Astrocyte of the cerebellum (primary cell): ENCODE data around the gene TMEM229B.

ENCODE experiments used
- DNase-seq: peaks from one replicate; pipeline ENCODE4 v3.0.0-alpha.2; 2011; ENCODE audit warnings: low read depth
- H3K4me3 ChIP-seq: 2 replicates; pipeline ENCODE4 v1.5.1; 2011; ENCODE audit warnings: mild to moderate bottlenecking, low read depth, low read length, moderate library complexity
- CTCF ChIP-seq: IDR thresholded peaks from 2 replicates; pipeline ENCODE4 v1.5.1; 2012; ENCODE audit warnings: low read length, low read depth, moderate library complexity, mild to moderate bottlenecking; ENCODE audit errors: missing control alignments
- in situ Hi-C: cut with HindIII; loops from 2 replicates; pipeline ENCODE4 v1.10.0; 2017; ENCODE audit warnings: low sequenced_read_pairs

The TMEM229B gene

GRCh38 chr14:67487937-67488893 lies at the start of gene TMEM229B:
TMEM229B (minus strand) TSS chr14:67488721; CDS start chr14:67473923, 14,798 bp downstream.
- TF ChIP-seq CTCF: no peak
- H3K4me3 ChIP-seq: no peak within 1 kb of the TSS
- no peak for DNase-seq
- in situ Hi-C loops: no loop called here

- TF ChIP-seq CTCF: no peak
- DNase-seq: no peak
- no peak overlapping the region for H3K4me3 ChIP-seq
- in situ Hi-C loops: no loop called here
These were observed 49.2 kb upstream of the TMEM229B start for GRCh38 chr14:67537736-67538135.

GRCh38 chr14:67536087-67536486 lies 47.6 kb upstream of the TMEM229B start:
- no peak overlapping the region for H3K4me3 ChIP-seq
- in situ Hi-C loops: no loop called here
- no peak for TF ChIP-seq CTCF
- no peak for DNase-seq

GRCh38 chr14:67533754-67534085 lies 45.2 kb upstream of the TMEM229B start:
- no peak for TF ChIP-seq CTCF
- in situ Hi-C loops: no loop called here
- no peak for DNase-seq
- peak overlapping the region; percentile 57 for H3K4me3 ChIP-seq

GRCh38 chr14:67532998-67533753 lies 44.7 kb upstream of the TMEM229B start, which contains the start of gene PLEKHH1:
PLEKHH1 (plus strand) TSS chr14:67533290; CDS start chr14:67541868, 8,578 bp downstream.
- in situ Hi-C loops: no loop called here
- TF ChIP-seq CTCF: no peak
- H3K4me3 ChIP-seq: peak within 1 kb of the TSS; percentile 57
- DNase-seq: no peak

GRCh38 chr14:67532606-67532997 lies 44.1 kb upstream of the TMEM229B start:
- peak overlapping the region; percentile 57 for H3K4me3 ChIP-seq
- no peak for TF ChIP-seq CTCF
- no peak for DNase-seq
- in situ Hi-C loops: no loop called here
